GM18505 (cell line): ENCODE measurements around the gene KIAA0825.

Experiments
- ATAC-seq: cut with Tn5 transposase; IDR thresholded peaks from one replicate; pipeline ENCODE4 v1.9.1; 2021; ENCODE audit not compliant: unreplicated experiment
- POLR2A ChIP-seq: IDR thresholded peaks from 4 replicates; pipeline ENCODE4 v1.6.1; 2011; ENCODE audit warnings: borderline replicate concordance; ENCODE audit not compliant: insufficient read depth, insufficient read length; ENCODE audit errors: extremely low read depth

KIAA0825 gene

GRCh38 chr5:94407023-94407422, 211.4 kb downstream of the KIAA0825 start:
- no peak for ATAC-seq
- no peak for TF ChIP-seq POLR2A

DNA sequence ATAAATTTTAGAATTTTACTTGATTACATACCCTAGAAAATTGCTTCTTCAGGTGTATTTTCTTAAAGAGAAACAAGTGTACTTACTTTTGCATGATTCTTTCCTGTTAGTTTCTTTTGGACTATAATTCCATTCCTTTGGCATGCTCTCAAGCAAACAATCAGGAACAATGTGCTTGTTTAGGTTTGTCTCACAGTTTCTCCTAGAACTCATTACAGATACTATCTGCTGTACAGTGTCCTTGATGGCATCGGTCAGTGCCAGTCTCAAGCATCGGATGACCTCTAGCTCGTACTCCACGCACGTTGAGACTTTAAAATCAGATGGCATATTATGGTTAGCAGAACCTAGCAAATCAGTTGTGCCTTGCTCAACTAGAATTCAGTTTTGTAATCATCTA, 214.9 kb downstream of the KIAA0825 start:
- no peak for ATAC-seq
- no peak for TF ChIP-seq POLR2A

GRCh38 chr5:94402096-94402495, 216.3 kb downstream of the KIAA0825 start:
- no peak for ATAC-seq
- TF ChIP-seq POLR2A: no peak

GRCh38 chr5:94397508-94397907, 220.9 kb downstream of the KIAA0825 start:
- no peak for TF ChIP-seq POLR2A
- ATAC-seq: no peak

GRCh38 chr5:94396687-94397086, 221.7 kb downstream of the KIAA0825 start:
- no peak for ATAC-seq
- no peak for TF ChIP-seq POLR2A

DNA sequence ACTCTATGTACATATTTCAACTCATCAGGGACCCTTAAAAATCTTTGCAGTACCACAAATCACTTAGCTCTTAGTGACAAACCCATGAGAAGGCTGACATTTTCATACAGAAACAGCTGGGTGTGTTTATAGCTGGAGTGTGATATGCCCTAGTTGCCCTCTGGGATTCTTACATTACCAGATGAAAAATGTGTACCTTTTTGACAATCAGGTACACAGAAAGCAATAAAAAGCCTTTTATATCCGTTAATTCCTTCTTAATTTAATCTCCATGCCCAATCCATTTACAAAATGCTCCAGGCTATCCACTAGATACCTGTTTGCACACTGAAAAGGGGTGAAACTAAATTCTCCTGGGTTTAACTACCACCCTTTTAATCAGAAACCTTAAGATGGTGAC, 222.9 kb downstream of the KIAA0825 start:
- no peak for TF ChIP-seq POLR2A
- no peak for ATAC-seq

- no peak for TF ChIP-seq POLR2A
- no peak for ATAC-seq
Observed at GRCh38 chr5:94391996-94392395, 226.4 kb downstream of the KIAA0825 start.

GRCh38 chr5:94389515-94389899, 228.9 kb downstream of the KIAA0825 start:
- no peak for TF ChIP-seq POLR2A
- no peak for ATAC-seq

DNA sequence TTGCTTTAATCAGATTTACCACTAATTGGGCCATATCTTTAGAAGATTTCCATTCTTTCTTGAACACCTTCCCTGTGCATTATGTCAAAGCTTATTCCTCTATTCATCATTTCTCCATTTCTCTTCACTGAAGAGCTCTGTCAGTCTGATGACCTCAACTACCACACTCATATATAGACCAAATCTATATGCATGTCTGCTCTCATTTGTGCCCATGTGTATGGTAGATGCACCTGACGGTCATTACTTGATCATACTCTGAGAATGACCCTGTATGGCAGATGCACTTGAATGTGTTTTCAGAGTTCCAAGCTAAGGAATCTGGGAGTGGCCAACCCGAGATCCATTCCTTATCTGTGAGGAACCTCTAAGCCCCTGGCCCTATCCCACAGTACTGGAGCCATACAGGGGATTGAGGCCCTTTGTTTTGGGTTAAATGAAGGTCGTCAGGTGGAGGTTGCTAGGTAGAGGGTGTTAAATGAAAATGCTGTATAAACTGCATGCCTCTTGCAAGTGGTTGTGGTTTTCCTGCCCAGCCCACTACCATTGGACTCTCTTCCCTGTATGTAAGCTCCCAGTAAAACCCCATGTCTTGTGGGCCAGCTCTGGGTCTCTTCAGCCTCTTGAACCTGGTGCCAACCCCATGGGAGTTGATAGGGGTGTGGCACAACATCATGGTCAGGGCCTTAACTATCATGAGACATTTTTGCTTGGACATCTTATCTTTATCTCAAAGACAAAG, 229.5 kb downstream of the KIAA0825 start:
- no peak for ATAC-seq
- no peak for TF ChIP-seq POLR2A

GRCh38 chr5:94385767-94386166, 232.6 kb downstream of the KIAA0825 start:
- TF ChIP-seq POLR2A: no peak
- ATAC-seq: no peak

DNA sequence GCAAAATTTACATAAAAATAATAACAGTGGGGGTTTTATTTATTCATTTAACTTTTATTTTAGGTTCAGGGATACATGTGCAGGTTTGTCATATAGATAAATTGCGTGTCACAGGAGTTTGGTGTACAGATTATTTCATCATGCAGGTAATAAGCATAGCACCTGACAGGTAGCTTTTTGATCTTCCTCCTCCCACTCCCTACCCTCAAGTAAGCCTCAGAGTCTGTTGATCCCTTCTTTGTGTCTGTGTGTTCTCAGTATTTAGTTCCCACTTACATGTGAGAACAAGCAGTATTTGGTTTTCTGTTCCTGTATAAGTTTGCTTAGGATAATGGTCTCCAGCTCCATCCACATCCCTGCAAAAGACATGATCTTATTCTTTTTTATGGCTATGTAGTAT, 240.3 kb downstream of the KIAA0825 start:
- ATAC-seq: no peak

GRCh38 chr5:94376672-94377345, 241.6 kb downstream of the KIAA0825 start:
- no peak for ATAC-seq
- no peak for TF ChIP-seq POLR2A

More for the DNA sequence above, 240.3 kb downstream of the KIAA0825 start:
- TF ChIP-seq POLR2A: no peak

- ATAC-seq: no peak
- TF ChIP-seq POLR2A: no peak
Observed at GRCh38 chr5:94375801-94376200, 242.6 kb downstream of the KIAA0825 start.

DNA sequence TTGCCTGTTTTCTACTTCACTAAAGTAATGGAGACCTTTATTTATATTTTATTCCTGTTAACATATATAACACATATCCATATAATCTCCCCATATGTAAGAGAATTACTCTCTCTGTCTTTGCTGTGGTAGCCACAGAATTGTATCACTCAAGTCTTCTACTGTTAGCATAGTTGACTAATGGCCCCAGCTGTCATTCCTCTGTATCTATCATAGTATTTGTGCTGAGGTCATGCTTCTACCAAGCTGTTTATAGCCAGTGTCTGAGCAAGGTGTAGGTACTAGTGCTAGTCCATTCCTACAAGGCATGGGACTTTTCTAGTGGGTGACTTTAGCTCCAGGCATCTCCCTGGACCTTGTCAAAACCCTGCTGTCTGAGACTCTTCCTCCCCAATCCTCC, 244.1 kb downstream of the KIAA0825 start:
- no peak for TF ChIP-seq POLR2A
- ATAC-seq: no peak

DNA sequence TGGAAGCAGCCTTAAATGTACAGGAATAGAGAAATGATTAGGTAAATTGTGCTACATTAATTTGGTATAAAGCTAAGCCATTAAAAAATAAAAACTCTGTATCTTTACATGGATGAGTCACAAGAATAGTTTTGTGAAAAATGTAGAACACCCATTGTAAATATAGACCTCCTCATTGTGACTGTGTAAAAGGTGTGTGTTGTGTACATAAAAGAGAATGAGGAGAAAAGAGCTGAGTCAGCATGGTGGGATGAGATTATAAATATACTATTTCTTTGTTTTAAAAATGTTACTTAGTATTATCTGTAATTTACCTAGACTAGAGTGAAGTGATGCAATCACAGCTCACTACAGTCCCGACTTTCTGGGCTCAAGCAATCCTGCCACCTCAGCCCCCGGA, 250.5 kb downstream of the KIAA0825 start:
- no peak for ATAC-seq
- no peak for TF ChIP-seq POLR2A

GRCh38 chr5:94366811-94367210, 251.6 kb downstream of the KIAA0825 start:
- no peak for TF ChIP-seq POLR2A

More at GRCh38 chr5:94366811-94367210, 251.6 kb downstream of the KIAA0825 start:
- no peak for ATAC-seq
